ENCODE measurements around the gene MORC1.

The MORC1 gene

DNA sequence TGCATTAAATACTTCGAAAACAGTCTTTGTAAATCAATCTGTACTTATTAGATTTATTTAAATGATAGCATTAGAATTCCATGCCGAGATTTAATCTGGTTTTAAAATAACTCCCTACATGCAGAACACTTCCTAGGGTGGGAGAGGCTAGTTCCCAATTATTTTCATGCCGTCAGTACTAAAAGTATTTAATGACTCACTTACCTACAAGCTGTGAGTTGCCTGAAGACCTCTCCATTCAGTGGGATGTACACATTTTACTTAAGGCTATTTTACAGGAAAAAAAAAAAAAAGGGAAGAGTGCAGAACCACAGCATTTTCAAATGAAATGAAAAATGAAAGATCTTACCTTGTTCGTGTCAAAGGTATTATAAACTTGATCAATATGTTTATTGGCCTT lies 164.7 kb downstream of the MORC1 start:
- no peak for FAIRE-seq
- no peak for DNase-seq (ENCODE audit: extremely low spot score, insufficient read length, low read depth)

DNA sequence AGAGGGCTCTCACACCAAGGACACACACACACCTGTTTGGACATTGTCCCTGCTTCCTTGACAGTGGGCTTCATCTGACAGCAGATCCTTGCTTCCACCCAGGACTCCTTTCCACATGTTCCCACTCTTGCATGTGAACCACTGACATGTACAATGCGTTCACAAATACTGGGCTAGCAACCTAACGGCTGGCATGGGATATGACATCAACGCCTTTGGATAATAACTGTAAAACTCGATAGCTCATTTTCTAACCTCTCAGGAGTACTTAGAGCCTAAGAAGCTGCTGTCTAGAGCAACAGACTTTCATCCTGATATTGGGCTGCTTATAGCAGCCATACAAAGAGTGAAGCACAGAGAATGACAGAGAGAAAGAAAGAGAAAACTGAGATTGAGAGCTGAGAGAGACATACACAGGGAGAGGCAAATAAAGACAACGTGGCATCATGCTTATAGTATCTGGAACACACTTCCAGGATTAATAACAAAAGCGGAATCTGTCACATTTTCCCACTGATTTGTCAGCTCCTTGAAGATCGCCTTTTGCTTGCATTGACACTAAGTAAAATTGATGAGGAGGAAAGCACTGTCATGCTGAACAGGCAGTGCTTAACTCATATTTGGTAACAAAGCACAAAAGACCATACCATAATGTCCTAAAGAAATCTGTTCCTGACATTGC lies 166.0 kb downstream of the MORC1 start:
- no peak for FAIRE-seq
- no peak for DNase-seq (ENCODE audit: extremely low spot score, insufficient read length, low read depth)

DNA sequence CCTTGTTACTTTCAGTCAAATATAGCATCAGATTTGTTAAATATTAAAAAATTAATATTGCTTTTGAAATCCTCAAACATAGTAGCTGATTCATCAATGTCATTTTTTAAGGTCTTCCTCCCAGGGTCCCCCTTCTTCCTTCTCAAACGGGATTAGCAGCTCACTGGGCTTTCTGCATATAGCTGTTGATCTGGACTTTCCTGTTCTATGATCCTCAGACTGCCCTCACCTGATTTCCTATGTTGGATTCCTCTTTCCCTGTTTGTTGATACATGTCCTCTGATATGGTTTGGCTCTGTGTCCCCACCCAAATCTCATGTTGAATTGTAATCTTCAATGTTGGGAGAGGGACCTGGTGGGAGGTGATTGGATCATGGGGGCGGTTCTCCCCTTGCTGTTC lies 170.1 kb downstream of the MORC1 start:
- DNase-seq (ENCODE audit: extremely low spot score, insufficient read length, low read depth) (no peak), FAIRE-seq (no peak)

DNA sequence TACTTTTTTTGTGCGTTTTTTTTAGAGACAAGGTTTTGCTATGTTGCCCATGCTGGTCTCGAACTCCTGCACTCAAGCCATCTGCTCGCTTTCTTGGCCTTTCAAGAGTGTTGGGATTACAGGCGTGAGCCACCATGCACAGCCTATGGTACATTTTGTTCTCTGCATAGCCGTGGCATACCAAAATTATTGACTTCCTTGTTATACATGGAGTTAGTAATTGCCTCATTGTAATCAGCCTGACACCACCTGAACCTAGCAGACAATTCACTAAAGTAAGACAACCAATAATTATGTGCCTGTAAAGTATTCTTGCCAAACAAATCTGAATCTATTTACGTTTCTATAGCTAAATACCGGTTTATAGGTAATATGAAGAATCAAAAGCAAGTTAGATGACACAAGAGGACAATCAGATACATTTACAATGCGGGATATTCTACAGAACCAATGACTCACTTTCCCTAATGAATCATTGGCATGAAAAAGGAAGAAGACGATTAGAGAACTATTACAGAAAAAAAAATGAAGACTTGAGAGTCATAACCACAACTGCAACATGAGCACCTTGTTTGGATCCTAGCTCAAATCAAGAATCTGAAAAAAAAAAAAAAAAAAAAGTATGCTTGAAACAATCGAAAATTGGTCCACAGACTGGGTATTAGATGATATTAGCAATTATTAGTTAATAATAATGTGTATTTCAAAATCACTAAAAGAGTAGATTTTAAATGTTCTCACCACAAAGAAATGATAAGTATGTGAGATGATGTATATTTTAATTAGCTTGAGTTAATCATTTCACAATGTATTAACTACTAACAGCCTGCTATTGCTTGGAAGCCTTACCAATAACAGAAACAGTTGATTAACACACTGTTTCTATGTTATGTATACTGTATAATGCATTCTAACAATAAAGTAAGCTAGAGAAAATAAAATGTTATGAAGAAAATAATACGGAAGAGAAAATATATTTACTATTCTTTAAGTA lies 171.3 kb downstream of the MORC1 start:
- DNase-seq (ENCODE audit: extremely low spot score, insufficient read length, low read depth): no peak
- FAIRE-seq: no peak

DNA sequence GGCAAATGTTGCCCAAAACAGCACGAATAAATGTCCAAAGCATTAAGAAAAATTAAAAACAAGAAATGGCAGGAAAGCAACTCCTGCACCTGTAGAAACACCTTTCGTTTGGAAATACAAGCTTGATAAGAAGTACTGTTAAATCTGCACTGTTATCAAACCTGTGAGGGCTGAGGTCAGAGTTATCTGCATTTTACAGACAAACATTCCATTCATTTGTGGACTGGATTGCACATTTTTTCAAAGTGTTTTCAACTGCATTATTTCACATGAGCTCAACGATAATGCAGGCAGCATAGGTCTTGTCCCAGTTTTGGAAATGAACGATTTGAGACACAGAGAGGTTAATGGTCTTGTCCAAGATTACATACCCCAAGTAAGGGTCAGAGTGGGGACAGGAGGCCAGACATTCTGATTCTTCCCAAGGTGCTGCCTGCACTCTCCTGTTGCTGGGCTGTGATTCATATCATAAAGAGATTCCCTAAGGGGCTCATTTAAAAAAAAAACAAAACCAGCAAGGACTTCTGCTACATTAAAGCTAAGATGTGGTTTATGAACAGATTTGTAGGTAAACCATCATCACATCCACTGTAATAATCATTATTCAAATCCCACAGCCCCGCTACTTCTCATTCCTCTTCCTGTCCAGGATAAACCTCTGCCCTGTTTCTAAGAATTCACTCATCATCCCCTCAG lies 177.2 kb downstream of the MORC1 start:
- FAIRE-seq (no peak), DNase-seq (ENCODE audit: extremely low spot score, insufficient read length, low read depth) (no peak)

DNA sequence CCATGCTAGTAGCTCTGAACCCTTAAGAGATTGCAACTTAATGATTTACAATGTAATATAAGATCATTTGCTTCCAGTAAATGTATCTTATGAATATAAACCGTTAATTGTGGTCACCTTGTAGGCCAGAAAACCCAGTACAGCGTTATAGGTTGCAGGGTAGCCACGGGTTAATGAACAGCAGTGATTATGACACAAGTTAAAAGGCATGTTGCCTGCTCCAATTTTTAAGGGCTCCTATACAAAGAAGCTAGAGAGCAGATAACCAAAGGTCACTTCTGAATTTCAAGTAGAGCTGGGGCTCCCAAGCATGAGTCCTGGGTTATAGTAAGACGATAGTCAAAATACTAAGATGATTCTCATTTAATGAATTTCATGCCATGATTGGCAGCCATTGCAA lies 177.8 kb downstream of the MORC1 start:
- no peak for DNase-seq (ENCODE audit: extremely low spot score, insufficient read length, low read depth)
- FAIRE-seq: no peak

DNA sequence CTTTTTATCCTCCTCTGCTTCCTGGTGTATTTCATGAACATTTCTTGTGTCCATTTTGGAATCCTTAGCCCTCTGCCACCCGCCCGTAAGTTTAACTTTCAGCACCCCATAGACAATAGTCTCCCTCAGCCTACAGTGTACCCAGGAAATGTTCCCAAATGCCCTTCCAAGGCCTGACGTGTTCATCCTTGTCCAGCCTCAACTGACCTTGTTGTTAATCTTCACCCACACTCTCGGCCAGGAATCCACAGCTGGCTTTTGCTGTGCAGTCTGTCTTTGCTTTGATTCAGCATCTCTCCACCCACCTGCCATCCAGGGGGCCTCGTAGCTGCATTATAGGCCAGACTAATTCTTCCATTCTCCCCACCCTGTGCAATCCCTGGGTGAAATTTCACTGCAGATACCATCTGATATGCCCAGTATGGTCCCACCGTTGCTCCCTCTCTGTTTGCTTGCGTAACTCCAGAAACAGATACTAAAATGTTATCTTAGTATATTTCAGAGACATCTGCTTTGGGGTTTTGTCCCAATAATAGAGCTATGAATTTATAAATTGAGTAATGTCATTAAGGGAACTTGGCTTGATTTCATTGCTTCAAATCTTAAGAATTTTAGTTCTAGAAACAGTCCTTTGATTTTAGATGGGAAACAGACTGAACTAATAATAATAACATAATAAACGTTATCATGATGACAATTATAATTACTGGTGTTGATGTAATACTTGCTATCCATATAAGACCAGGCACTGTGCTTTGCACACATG lies 180.8 kb downstream of the MORC1 start:
- no peak for FAIRE-seq
- DNase-seq (ENCODE audit: extremely low spot score, insufficient read length, low read depth): no peak

DNA sequence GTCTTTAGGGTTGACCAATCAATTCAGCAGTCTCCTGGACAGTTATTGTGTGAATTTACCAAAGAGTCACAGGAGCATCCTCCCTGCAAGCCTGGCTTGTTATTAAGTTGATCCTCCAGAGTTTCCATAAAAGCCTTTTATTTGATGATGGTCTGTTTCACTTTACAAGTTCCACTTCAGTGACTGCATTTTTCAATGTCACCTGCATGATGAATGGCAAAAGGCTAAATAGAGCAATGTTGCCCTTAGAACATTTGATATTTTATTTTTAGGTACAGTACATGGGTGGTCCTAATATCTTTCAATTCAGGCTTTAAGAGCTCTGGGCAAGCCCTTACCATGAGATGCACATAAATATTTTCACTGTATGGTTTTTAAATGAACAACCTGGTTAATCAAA lies 186.9 kb downstream of the MORC1 start:
- DNase-seq (ENCODE audit: extremely low spot score, insufficient read length, low read depth) (no peak), FAIRE-seq (no peak)

DNA sequence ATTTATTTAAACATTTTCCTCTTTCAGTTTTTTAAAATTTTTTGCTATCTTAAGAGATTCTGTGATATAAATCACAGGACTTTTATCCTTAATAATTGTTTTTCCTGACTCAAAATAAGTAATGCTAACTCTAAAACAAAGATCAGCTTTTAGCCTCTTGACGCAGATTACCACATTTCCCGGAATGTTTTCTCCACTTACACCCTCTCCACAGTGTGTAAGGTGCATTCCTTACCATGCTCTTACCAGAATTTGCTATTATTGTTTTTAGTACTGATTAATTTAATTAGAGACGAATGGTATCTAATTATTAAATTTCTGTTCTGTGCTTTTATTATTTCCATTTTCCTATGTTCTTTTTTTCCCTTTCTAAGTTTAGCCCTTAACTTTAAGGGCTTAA lies 199.1 kb downstream of the MORC1 start:
- DNase-seq (ENCODE audit: extremely low spot score, insufficient read length, low read depth) (no peak), FAIRE-seq (no peak)

DNA sequence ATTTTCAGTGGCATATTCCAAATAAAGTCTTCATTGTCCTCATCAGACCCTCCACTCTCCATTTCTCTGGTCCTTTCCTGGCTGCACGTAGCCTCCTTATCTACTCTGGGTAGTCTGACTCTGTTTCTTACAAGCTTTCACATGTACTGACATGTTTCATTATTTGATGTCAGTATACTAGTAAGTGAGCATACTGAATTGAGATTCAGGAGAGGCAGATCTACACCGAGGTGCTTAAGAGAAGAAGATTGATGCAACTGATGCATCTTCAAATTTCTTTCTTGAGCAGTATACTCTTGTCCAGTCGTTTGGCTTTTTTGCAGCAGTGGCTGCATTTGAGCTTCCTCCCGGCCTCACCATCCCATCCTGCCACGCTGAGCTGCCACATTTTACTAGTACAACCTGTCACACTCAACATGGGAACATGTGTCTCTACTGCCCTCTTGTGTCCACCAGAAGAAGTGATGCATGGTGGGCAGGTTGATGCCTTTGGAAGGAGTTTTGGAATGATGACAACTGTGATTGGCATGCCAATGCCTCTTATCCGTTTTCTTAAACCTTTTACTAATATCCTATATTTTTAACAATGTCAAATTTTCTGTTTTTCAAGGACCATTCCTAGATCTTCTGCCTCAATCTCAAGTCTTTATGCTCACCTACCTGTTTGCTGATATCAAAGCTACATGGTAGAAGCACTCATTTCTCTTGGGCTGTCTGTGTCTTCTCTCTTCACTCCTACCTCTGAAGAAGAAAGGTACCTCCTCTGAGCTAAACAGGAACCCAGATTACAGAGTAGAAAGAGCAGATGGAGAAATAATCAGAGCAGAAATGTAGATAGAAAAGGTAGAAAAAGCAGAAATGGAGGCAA lies 202.9 kb downstream of the MORC1 start:
- FAIRE-seq: peak; percentile 86
- peak; percentile 28 for DNase-seq (ENCODE audit: extremely low spot score, insufficient read length, low read depth)

DNA sequence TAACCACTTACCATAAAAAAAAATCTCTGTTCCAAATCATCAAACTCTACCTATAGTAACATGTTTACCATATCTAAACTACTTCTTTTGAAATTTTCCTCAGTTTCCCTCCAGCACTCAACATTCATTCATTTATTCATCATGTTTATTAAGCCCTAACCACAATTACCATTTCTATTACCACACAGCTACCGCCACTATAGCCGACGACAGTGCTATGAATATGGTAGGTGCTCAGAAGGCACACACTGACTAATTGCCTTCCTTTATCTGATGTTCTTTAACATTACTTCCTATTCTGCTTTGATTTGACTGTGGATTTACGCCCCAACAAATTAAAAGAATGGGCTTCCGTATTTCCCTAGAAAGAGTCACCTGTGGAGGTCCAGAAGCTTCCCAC lies 208.1 kb downstream of the MORC1 start:
- FAIRE-seq (no peak), DNase-seq (ENCODE audit: extremely low spot score, insufficient read length, low read depth) (no peak)

All from GM18507 (cell line).